ENCODE measurements around the gene SORCS2.
"Not testable (repeated sequence)": the region's sequence is repeated elsewhere in the genome, so short reads cannot be mapped to it uniquely, and the experiment has no call there.

Gene SORCS2

GRCh38 chr4:7200801-7201200, 8.5 kb downstream of the SORCS2 start:
- no peak for DNase-seq (ENCODE audit: low read depth)

- DNase-seq (ENCODE audit: low read depth) = no peak
Observed at GRCh38 chr4:7201420-7202305, 9.3 kb downstream of the SORCS2 start.

- DNase-seq (ENCODE audit: low read depth) = no peak
Observed at GRCh38 chr4:7202411-7202810, 10.1 kb downstream of the SORCS2 start.

GRCh38 chr4:7204656-7205387, 12.5 kb downstream of the SORCS2 start:
- DNase-seq (ENCODE audit: low read depth) = no peak

- DNase-seq (ENCODE audit: low read depth) = no peak
Observed at GRCh38 chr4:7206385-7206784, 14.0 kb downstream of the SORCS2 start.

GRCh38 chr4:7206911-7207567, 14.7 kb downstream of the SORCS2 start:
- DNase-seq (ENCODE audit: low read depth) = no peak

- DNase-seq (ENCODE audit: low read depth) = no peak
Observed at GRCh38 chr4:7207628-7208231, 15.4 kb downstream of the SORCS2 start.

GRCh38 chr4:7208509-7209451, 16.4 kb downstream of the SORCS2 start:
- DNase-seq (ENCODE audit: low read depth) = no peak

- no peak for DNase-seq (ENCODE audit: low read depth)
Observed at GRCh38 chr4:7209699-7210098, 17.4 kb downstream of the SORCS2 start.

GRCh38 chr4:7210824-7211223, 18.5 kb downstream of the SORCS2 start:
- DNase-seq (ENCODE audit: low read depth) = no peak

- no peak for DNase-seq (ENCODE audit: low read depth)
Observed at GRCh38 chr4:7212101-7212674, 19.9 kb downstream of the SORCS2 start.

- no peak for DNase-seq (ENCODE audit: low read depth)
Observed at GRCh38 chr4:7212921-7213320, 20.6 kb downstream of the SORCS2 start.

- DNase-seq (ENCODE audit: low read depth) = no peak
Observed at GRCh38 chr4:7213807-7214206, 21.5 kb downstream of the SORCS2 start.

- no peak for DNase-seq (ENCODE audit: low read depth)
Observed at GRCh38 chr4:7214359-7214758, 22.0 kb downstream of the SORCS2 start.

GRCh38 chr4:7215187-7215586, 22.8 kb downstream of the SORCS2 start:
- not testable (repeated sequence) for DNase-seq (ENCODE audit: low read depth)

- DNase-seq (ENCODE audit: low read depth) = no peak
Observed at GRCh38 chr4:7217039-7217438, 24.7 kb downstream of the SORCS2 start.

GRCh38 chr4:7217474-7218321, 25.4 kb downstream of the SORCS2 start:
- no peak for DNase-seq (ENCODE audit: low read depth)

- DNase-seq (ENCODE audit: low read depth) = no peak
Observed at GRCh38 chr4:7218686-7219085, 26.3 kb downstream of the SORCS2 start.

GRCh38 chr4:7222521-7222920, 30.2 kb downstream of the SORCS2 start:
- DNase-seq (ENCODE audit: low read depth) = no peak

- DNase-seq (ENCODE audit: low read depth) = no peak
Observed at GRCh38 chr4:7223541-7223940, 31.2 kb downstream of the SORCS2 start.
